GM06990 (cell line): ENCODE data around the gene LGI1.

ENCODE experiments used
- DNase-seq: peaks from one replicate; pipeline ENCODE4 v3.0.0-alpha.2; 2011; ENCODE audit not compliant: insufficient read length; ENCODE audit errors: extremely low read depth
- H3K27me3 ChIP-seq: replicated peaks from 2 replicates; pipeline ENCODE4 v1.6.0; 2011; ENCODE audit warnings: low read length; ENCODE audit not compliant: control insufficient read depth, insufficient read depth
- H3K36me3 ChIP-seq: 2 replicates; pipeline ENCODE4 v1.5.1; 2011; ENCODE audit warnings: low read length; ENCODE audit not compliant: control insufficient read depth, insufficient read depth
- H3K4me3 ChIP-seq: replicated peaks from 2 replicates; pipeline ENCODE4 v1.5.1; 2011; ENCODE audit warnings: low read depth, mild to moderate bottlenecking, control low read depth, low read length
- TF ChIP-seq, protein P1 (sequence below): IDR thresholded peaks from 2 replicates; pipeline ENCODE4 v1.5.1; 2011; ENCODE audit warnings: low read length, control low read depth, mild to moderate bottlenecking, inconsistent platforms; ENCODE audit not compliant: insufficient read depth, poor library complexity, severe bottlenecking

Gene LGI1

DNA sequence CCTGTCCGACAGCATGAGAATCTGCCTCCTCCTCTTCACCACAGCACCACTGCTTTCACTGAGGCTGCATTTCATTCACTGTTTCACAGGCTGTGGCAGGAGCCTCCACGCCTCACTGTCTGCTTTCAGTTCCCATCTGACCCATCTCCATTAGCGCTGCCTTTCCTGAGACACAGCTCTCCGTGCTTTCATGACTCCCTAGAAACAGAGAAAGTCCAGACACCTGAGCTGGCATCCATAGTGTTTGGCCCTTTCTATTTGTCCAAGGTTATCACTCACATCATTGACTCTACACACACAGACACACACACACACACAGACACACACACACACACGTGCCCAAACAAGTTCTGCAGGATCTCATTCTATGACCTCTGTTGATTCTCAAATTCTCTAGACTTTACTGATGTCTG lies 5.2 kb downstream of the LGI1 start:
- DNase-seq, result no peak
- Histone ChIP-seq H3K36me3 (no peaks in the 10 kb centered on the region), H3K27me3 (no peaks in the 10 kb centered on the region), H3K4me3 (no peak overlapping the region)
- TF ChIP-seq, protein P1, sequence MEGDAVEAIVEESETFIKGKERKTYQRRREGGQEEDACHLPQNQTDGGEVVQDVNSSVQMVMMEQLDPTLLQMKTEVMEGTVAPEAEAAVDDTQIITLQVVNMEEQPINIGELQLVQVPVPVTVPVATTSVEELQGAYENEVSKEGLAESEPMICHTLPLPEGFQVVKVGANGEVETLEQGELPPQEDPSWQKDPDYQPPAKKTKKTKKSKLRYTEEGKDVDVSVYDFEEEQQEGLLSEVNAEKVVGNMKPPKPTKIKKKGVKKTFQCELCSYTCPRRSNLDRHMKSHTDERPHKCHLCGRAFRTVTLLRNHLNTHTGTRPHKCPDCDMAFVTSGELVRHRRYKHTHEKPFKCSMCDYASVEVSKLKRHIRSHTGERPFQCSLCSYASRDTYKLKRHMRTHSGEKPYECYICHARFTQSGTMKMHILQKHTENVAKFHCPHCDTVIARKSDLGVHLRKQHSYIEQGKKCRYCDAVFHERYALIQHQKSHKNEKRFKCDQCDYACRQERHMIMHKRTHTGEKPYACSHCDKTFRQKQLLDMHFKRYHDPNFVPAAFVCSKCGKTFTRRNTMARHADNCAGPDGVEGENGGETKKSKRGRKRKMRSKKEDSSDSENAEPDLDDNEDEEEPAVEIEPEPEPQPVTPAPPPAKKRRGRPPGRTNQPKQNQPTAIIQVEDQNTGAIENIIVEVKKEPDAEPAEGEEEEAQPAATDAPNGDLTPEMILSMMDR, result no peak

DNA sequence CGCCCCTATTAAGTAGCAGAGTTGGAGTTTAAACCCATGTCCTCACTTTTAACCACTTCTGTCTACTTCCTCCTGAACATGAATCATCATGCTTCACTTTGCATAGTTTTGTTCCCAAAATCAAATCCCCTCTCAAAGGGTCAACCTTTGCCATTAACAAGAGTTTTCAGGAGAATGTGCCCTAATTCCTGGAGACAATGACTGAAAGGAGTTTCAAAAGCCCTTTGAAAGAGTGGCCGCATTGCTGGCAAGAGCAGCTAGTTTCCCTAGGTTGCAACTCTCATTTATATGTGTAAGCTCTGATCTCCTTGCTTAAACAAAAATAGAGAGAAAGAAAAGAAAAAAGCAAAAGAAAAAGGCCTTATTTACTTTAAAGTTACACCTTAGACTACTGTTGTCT lies 9.2 kb downstream of the LGI1 start:
- Histone ChIP-seq H3K4me3 (no peak overlapping the region), H3K27me3 (no peaks in the 10 kb centered on the region), H3K36me3 (no peaks in the 10 kb centered on the region)
- TF ChIP-seq, protein P1, result no peak
- no peak for DNase-seq

DNA sequence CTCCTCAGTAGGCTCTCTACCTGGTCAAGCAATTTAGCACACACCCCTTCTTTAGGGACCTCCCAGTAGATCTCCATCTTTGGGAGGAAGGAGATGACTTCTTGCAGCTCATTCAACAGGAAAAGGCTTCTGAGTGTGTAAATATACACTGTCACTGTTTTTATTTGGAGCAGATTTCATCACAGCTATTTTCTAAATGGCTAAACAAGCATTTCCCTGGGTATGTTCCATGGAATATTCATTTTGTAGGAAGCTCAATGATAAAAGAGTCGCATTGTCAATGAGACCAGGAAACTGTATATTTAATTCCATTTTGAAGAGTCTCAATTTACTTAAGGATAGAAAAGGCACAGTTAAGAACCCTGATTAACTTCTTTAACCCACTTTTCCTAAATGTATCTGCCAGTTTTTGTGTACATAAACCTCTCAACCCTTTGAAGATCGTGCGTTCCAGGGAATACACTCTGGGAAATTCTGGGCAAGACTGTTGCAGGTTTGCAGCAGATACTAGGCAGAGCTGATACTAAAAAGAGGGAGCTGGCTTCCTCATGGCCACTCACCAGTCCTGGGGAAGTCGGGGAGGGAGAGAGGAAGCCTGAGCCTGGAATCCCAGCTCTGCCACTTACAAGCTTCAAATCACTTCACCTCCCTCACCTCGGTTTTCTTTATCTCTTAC lies 10.1 kb downstream of the LGI1 start:
- no peak overlapping the region for H3K4me3 ChIP-seq
- no peak for DNase-seq
- H3K36me3 ChIP-seq, result no peaks in the 10 kb centered on the region
- TF ChIP-seq, protein P1, result no peak
- H3K27me3 ChIP-seq, result no peaks in the 10 kb centered on the region

DNA sequence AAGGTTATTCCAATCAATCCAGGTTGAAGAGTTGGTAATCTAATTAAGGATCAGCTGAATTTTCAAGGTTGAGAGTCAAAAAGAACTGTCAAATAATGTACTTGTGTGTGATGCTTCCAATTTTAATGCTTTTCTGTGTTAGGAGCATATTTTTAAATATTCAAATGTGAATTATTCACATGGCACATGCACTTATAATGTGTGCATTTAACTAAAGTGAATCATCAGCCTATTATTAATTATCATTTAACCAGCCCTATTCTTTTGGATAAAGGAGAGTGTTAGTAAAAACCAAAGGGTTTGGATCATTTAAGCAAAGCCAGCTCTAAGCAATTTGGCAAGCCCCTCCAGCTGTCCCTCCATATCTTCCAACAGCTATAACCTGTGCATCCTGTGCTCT lies 11.2 kb downstream of the LGI1 start:
- no peaks in the 10 kb centered on the region for H3K36me3 ChIP-seq
- no peaks in the 10 kb centered on the region for H3K27me3 ChIP-seq
- no peak overlapping the region for H3K4me3 ChIP-seq
- TF ChIP-seq, protein P1, result no peak
- DNase-seq, result no peak

DNA sequence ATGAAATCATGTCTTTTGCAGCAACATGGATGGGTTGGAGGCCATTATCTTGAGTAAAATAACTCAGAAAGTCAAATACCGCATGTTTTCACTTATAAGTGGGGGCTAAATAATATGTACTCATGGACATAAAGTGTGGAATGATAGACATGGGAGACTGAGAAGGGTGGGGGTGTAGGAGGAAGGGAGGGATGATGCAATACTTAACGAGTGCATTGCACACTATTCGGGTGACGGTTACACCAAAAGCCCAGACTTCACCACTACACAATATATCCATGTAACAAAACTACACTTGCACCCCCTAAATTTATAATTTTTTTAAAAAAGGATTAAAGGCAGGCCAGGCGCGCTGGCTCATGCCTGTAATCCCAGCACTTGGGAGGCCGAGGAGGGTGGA lies 13.6 kb downstream of the LGI1 start:
- no peak overlapping the region for H3K4me3 ChIP-seq
- TF ChIP-seq, protein P1, result no peak
- H3K36me3 ChIP-seq, result no peaks in the 10 kb centered on the region
- DNase-seq, result no peak
- no peaks in the 10 kb centered on the region; the same call in 1 of the 2 replicates for H3K27me3 ChIP-seq

DNA sequence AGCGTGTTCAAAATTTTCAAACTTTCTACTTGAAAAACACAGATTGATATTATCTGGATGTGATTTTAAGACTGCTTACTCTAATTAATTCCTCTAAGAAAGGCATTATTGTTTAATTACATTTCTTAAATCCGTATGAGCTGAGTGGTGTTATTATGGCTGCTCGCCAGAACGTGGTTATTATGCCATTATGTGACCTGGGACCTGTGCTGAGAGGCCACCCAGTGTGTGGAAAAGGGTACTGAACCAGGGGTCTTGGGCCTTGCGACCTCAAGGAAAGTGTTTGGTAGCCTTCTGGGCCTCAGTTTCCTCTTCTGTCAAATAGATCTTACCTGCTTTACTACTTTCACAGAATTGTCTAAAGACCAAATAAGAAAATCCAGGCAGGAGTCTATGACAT lies 15.4 kb downstream of the LGI1 start:
- Histone ChIP-seq H3K36me3 (no peaks in the 10 kb centered on the region), H3K4me3 (no peak overlapping the region), H3K27me3 (no peaks in the 10 kb centered on the region; the same call in 1 of the 2 replicates)
- TF ChIP-seq, protein P1, result no peak
- DNase-seq, result no peak
